GM18519 (cell line): Measurements from ENCODE around the gene FOXJ1.

ENCODE experiments used
- ATAC-seq: cut with Tn5 transposase; IDR thresholded peaks from one replicate; pipeline ENCODE4 v1.9.1; 2021; ENCODE audit warnings: mild to moderate bottlenecking, moderate library complexity; ENCODE audit not compliant: unreplicated experiment, low FRiP score

The FOXJ1 gene

DNA sequence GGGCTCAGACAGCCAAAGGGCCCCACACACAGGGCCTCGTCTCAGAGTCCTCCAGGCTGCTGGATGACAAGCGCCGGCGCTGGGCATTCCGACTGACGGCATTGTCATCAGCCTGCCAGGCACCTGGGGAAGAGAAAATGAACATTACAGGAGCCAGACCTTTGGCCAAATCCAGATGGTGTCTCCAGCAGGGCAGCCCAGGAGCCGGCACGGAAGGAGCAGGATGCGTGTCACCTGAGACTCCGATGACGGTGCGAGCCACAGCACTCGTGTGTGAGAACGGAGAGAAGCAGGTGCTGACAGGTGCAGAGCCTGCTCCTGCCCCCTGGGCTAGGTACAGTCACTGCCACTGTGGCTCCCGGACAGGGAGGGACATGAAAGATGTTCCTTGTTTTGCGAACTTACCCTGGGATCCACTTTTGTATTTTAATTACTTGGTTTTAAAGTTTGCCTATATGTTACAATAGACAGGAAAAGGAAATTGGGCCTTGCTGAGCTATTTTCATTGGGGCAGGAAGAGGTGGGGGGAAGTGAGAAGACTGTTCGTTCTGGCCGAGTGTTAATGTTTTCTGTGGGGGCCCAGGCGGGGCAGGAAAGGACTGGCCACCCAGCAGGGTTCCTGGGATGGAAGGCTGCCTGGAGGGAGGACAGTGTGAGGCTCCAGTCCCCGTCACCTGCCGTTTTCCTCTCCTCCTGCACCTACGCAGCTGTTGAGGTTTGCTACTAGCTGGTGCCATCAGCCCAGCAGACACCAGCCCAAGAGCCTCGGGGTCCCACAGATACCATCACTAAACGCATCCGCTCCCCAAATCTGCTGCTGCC, 4.4 kb upstream of the FOXJ1 start:
- ATAC-seq: no peak

GRCh38 chr17:76142585-76143041, 1.6 kb upstream of the FOXJ1 start:
- no peak for ATAC-seq

- no peak for ATAC-seq
These were observed 1.1 kb upstream of the FOXJ1 start for GRCh38 chr17:76142039-76142584.

- no peak for ATAC-seq
These were observed 309 bp downstream of the FOXJ1 start for GRCh38 chr17:76140661-76141211.

DNA sequence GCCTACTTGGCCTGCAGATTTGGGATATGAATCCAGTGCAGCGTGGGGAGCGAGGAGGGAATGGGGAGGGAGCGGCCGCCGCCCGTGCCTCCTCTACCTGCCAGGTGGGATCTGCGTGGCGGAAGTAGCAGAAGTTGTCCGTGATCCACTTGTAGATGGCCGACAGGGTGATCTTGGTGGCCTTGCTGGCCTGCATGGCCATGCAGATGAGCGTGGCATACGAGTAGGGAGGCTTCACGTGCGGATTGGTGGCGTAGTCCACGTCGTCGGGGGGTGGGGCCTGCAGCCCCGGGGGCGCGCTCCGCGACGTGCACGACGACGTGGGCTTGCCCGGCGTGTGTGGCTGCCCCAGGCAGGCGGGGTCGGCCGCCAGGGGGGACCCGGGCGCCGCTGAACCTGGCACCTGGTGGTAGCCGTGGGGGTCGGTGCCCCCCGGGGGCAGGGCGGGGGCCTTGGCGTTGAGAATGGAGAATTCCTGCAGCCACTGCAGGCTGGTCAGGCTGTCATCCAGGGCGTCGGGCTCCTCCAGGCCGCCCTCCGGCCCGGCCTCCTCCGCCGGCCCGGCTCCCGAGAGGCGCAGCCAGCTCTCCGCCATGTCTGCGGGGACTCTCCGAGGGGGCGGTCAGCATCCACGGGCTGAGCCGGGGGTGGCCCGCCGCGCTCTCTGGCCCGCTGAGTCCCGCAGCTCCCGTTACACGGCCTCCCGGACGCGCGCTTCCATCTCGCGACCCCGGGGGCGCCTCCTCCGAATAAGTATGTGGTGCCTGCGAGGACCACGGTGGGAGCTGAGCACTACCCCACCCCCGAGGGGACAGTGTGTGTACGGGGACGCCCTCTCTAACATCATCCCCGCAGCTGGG, 1.0 kb downstream of the FOXJ1 start:
- no peak for ATAC-seq

DNA sequence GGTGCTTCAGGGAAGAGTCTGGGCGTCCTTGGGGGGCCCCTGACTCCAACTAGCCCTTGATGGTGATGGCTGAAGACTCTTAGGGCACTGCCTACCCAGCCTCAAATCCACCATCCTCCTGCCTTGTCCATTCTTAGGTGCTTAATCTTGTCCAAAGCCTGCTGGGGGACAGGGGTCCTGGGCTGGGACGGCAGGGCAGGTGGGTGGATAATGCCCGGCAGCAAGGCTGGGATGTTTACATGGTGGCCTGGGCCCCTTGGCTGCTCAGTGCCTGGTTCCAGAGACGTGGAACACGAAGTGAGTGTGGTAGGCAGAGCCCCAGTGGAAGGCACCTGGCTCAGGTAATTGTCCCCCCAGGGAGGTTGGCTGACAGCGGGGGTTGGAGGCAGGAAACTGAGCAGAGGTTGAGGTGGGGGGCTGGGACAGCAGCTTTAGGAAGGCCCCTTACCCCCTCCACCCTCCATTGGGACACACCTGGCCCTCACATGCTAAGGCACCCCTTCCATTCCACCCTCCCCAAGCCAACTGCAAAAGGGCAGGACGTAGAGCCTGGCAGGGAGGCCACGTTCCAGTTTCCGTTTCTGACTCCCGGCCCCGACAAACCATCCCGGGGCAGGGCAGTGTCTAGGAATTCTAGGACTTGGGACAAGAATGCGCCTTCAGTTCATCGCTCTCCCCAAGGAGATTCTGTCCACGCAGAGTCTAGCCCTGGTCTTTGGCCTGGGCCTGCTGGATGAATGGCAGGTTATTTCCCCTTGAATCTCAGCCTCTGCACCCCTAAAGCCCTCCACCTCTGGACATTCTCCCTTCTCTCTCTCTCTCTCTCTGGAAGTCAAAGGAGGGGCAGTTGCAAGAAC, 1.9 kb downstream of the FOXJ1 start:
- no peak for ATAC-seq

DNA sequence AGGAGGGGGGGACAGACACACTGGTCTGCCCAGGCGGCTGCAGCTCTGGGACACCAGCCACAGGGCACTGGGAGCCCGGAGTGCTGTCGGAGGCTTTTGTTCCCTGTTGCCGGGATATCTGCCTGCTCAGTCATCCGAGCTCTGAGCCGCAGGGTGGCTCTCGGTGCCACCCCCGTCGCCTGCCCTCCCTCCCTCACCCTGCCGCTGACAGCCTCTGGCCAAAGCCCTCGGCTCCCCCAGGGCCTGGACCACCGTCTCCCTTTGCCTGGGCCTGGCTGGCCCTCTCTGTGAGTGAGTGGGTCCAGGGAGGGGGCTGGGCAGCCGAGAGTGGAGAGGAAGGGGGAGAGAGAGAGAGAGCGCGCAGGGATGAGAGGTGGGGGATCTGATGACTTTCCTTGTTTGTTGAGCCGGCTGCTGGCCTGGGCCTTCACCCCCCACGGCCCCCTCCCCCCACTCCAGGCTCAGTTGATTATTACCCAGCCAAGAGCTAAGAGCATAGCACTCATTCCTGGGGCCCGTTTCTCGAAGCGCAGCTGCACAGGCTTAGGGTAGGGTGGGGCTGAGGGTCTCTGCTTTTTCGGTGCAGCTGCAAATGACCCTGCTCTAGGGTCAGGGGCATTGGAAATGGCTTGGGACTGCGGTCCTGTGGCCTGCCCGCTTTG, 2.7 kb downstream of the FOXJ1 start:
- ATAC-seq: no peak

DNA sequence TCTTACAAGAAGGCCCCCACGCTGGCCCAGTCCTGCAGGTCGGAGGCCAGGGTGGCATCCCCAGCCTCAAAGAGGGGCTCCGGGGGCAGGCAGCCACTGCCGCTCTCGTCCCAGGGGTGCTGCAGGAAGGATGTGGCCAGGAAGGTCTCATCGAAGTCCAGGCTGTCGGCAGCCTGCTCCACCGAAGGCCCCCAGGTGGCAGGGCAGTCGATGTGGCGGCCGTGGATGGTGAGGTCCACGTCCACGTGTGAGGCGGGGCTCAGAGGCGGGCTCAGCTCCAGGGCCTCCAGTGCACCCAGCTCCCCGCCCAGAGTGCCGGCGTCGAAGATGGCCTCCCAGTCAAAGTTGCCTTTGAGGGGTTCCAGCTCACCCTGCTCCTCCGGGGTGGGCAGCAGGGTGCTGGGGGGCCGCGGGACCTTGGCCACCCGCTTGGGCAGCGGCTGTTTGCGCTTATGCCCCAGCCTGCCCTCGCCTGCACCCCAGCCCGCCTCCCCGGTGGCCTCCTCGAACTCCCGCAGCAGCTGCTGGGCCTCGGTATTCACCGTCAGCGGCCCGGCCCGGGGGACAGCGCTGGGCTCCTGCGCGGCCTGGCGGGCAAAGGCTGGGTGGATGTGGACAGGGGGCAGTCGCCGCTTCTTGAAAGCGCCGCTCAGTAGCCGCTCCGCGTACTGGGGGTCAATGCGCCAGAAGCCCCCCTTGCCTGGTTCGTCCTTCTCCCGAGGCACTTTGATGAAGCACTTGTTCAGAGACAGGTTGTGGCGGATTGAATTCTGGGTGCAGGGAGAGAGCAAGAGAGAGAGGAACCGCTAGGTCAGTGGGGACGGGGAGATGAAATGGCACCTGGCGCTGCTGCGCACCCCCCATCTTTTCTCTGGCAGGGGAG, 3.5 kb downstream of the FOXJ1 start:
- ATAC-seq: no peak

- no peak for ATAC-seq
These were observed 4.1 kb downstream of the FOXJ1 start for GRCh38 chr17:76137001-76137350.

DNA sequence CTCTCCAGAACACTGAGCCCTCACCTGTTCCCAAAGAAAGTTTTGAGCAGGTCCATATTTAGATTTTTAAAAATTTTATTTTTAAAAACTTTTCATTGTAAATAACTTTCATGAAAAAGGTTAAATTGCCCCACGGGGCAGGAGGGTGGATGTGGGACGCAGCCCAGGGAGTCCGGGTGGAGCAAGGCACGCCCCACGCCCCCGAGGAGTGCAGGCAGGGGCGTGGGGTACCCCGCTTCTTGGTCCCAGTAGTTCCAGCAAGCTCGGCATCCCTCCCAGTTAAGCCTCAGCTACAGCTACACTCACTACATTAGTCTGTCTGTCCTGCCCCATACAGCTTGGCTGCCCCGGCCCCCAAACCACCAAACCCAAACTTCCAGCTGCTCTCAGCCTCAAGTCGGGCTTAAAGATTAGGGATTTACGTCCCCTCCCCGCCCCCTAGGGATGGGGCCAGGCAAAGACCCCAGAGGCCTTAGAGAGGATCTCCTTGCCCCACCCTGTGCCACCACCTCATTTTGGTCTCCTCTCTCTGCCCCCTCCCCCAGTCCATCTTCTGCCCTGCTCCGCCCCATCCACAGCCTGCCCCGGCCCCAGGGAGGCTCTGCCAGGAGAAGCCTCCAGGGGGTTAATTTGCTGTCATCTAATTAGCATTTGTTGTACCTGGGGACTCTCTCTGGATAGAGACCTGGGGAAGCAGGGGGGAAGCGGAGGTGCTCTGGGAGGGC, 4.6 kb downstream of the FOXJ1 start:
- no peak for ATAC-seq

DNA sequence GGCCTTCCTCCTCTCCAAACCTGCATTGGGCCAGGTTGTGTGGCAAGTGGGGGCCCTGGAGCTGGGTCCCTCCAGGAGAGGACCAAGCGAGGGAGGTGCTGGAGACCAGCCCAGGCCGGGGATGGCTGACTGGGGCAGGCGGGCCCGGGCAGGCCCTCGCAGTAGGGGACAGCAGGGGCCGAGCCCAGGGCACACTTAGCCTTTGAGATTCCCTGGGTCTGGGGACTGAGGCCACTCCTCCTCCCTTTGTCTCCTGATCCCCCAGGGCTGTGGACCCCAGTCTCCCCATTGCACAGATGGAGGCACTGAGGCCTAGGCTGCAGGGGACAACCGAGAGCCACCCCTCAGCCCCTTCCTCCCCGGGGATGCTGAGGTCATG, 5.2 kb downstream of the FOXJ1 start:
- no peak for ATAC-seq

DNA sequence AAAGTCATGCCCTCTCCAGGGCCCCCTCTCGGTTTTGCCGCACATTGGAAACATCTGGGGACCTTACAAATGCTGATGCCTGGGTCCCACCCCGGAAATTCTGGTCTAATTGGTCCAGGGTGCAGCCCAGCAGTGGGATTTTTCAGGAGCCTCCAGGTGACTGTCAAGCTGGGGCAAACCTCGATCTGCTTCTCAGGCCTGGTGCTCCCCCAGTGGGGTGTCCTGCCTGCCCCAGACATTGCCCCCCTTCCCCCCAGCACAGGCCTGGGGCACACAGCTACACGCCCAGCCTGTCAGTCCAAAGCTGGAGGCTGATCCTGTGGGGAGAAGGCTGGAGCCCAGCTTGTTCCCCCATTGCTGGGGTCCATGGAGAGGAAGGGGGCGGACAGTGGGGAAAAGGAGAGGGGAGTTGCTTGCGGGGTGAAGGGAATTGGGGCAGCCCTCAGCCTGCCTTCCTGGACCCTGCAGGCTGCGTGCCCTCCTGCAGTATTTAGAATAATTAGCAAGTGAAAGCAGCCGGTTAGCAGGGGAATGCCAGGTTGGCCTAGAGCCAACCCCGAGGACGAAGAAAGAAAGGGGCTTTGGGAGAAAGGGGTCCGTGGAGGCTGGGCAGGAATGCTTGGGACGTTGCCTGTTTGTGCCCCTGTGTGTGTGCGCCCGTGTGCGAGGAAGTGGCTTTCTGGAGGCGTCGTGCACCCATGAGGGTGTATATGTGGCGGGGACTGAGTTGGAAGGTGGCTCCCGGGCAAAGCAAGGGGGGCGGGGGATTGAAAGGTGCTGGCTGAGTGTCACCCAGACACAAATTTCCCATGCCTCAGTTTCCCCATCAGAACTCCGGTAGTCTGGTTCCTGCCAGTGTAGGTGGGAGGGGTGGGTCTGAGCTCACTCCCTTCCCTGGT, 5.9 kb downstream of the FOXJ1 start:
- ATAC-seq: no peak

DNA sequence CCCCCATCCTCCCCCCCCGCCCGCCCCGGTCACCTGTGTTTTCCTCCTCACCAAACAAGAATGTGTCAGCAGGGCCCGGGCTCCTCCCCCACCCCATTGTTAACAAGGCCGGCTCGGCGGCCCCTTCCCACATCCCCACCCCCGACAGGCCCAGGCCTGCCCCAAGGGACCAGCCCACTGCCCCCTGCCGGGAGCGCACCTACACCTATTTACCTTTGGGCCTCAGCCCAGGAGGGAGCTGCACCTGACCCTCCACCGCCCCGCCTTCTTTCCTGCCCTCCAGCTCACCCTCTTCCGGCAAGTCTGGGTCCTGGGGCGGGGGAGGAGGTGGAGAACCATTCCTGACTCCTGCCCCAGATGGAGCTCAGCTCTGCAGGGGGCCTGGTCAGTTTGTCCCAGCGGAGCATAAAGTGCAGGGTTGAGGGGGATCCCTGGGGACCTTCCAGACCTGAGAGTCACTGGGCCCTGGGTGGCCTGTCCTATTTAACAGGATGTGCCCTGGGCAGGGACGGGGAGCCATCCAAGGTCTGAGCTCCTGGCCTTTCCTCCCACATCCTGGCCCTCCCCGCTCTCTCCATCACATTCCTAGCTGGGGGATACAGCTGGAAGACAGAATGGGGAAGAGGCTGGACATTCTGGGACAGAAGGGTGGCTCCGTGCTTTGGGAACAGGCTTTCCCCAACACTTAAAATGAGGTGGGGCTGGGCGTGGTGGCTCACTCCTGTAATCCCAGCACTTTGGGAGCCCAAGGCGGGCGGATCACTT, 8.3 kb downstream of the FOXJ1 start:
- no peak for ATAC-seq

GRCh38 chr17:76131692-76132573, 9.1 kb downstream of the FOXJ1 start:
- no peak for ATAC-seq

DNA sequence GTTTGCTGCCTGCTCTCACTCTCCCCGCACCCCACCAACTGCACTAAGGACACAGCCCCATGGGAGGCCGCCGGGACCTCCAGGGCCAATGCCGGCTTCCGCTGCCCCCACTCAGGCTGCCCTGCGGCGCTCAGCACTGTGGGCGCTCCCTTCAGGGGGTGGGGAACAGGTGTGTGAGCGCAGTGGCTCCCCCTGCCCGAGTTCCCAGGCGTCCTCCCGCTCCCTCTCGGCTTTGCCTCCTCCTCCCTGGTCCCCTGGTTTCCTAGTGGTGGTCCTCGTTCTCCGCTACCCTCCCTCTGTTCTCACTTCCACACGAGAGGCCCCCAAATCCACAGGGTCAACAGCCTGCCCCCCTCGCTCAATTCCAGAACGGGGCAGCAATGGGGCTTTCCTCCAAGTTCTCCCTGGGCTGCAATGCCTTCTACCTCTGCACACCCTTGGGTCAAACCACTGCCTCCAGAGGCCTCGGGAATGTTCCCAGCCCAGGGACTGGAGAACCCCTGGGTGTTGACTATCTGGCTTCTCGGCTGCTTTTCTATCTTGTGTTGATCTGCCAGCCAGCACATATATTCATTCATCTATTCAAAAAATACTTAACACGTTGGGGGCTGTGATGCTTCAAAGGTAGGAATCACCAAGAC, 9.9 kb downstream of the FOXJ1 start:
- ATAC-seq: no peak
